ENCODE data around the gene ZNF343.

ZNF343 gene

DNA sequence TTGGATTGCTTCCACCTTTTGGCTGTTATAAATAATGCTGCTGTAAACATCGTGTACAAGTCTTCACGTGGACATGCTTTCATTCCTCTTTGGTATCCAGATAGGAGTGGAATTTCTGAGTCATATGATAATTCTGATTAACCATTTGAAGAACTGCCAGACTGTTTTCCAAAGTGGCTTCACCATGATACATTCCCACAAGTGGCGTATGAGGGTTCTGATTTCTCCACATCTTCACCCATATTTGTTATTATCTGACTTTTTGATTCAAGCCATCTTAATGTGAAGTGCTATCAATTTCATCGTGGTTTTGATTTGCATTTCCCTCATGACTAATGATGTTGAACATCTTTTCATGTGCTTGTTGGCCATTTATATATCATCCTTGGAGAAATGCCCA is 35.2 kb downstream of the ZNF343 start:
- DNase-seq (ENCODE audit: low spot score), result peak; percentile 74

DNA sequence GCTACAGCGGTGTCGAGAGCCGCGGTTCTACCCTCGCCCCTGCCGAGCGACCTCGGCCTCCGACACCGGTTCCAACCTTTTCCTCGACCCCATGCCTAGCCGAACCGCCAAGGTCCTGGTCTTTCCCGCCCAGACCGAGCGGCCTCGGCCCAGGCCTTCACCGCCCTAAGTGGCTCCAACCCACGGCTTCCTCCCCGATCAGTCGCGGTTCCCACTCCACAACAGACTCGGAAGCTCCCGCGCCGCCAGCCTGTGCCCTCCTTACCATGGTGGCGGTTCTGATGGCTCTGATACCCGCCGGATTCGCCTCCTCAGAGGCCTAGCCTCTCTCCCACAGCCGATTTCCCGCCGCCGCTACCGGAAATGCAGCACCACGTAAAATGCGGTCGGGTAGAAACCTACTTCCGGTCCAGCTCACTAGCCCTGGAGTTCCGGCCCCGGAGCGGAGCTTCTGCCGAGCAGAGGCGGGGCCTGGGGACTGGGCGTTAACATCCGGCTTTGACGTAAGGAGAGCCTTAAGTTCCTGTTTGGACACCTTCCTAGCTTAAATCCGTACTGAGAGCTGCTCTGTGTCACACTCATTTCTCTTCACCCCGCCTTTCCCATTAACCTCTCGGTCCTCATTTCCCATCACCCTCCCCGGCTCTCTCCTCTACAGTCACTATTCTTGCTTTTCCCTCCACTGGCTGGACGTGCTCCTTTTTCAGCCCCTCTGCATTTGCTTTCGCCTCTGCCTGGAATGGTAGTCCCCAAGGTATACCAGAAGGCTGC is 38.1 kb downstream of the ZNF343 start, which contains the start of gene SNRPB:
SNRPB (minus strand) TSS at position 367 of the 771 bp plus-strand sequence; CDS start at position 268, 99 bp downstream.
- DNase-seq (ENCODE audit: low spot score), result peak; percentile 100

DNA sequence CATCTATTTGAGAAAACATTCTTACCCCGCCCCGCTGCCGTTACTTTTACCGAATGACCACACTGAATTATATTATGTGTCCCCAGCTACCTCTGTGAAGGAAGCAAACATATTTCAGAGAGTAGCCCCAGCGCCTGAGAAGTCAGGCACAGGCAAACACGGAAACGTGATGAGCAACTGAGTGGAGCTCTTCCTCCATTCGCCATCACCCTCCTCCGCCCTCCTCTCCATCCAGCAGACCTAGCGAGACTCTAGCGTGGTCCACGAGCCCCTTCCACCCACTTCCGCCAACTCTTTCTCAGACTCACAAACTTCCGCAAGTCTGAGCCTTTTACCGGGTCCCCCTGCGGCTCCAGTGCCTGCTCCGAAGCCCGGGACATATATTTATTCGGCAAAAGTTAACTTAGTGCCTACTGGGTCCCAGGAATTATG is 38.7 kb downstream of the ZNF343 start:
- peak; percentile 74 for DNase-seq (ENCODE audit: low spot score)

DNA sequence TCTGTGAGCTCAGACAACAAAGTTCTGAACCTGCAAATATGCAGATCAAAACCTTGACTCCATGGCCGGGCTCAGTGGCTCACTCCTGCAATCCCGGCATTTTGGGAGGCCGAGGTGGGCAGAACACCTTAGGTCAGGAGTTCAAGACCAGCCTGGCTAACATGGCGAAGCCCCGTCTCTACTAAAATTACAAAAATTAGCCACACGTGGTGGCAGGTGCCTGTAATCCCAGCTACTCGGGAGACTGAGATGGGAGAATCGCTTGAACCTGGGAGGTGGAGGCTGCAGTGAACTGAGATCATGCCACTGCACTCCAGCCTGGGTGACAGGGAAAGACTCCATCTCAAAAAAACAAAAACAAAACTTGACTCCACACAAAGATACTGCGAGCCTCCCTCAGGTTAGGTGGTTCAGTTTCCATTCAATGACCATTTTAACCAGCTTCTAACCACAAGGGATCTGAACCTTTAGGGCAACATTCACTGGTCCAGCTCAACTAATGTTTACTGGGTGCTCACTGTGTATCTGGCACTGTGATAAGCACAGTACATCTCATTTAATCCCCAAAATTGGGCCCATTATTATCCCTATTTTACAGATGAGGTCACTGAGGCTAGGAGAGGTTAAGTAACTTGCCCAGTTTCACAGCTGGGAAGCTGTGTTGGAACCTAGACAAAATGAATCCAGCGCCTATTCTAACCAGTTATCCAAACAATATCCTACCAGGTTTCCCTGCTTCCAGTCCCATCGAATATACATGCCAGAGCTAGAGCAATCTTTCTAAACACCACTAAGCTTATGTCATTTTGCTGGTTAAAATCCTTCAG is 39.9 kb downstream of the ZNF343 start:
- DNase-seq (ENCODE audit: low spot score), result peak; percentile 39

DNA sequence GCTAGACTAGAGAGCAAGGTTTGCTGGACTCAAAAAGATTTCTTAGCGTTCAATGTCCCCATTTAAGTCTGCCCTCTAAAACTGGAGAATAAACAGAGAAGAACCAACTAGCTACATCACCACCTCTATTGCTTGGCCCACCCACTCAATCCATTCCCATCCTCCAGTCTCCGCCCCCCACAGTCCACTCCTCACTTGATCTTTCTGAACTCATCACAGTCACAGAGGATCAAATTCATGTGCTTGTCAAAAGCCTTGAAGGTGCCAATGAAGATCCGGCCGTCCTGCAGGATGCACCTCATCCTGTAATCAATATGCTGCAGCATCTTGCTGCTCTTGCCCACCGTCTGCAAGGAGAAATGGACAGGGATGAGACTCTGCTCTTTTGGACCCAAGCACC is 41.3 kb downstream of the ZNF343 start:
- DNase-seq (ENCODE audit: low spot score), result no peak

DNA sequence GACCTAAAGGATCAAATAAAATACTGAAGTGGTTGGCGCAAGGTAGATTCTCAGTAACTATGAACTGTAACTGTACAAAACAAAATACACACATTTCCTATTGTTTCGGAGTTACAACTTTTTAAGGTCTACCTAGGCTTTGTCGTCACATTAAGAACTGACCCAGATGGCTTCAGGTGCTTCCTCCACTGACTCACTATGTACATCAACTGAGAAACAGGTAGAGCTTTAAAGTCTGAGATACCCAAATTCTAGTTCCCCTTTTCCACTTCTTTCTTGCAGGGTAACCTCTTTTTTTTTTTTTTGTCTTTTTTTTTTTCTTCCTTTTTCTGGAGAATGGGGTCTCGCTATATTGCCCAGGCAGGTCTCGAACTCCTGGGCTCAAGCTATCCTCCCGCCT is 43.6 kb downstream of the ZNF343 start:
- DNase-seq (ENCODE audit: low spot score), result no peak

DNA sequence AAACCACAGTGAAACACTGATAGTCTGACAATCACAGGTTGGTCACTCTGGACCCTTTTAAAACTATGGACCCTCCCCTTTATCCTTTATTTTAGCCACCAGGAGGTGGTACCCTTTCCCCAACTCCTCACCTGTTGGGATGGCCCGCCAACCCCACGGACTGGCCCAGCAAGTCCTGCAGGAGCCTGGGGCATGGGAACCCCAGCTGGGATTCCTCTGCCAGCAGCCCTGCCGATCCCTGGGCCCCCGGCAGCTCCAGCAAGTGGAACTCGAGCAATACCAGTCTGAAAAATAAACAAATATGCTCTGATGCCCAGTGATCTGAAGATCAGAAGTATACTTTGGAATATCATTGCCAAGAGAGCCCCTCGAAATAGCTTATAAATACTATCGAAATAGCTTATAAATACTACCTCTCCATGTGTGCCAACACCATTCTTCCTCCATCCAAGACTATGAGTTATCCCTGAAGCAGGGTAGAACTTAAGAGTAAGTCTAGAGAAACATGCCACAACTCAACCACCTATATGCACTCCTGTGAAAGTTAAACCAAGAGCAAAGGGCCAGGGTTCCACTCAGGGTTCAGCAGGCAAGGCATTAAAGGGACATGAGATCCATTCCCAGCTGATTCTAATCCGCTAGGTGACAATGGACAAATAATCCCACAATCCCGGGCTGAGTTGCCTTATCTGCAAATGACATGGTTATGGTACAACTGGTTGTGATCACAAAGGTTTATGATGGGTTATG is 44.9 kb downstream of the ZNF343 start:
- DNase-seq (ENCODE audit: low spot score), result no peak

DNA sequence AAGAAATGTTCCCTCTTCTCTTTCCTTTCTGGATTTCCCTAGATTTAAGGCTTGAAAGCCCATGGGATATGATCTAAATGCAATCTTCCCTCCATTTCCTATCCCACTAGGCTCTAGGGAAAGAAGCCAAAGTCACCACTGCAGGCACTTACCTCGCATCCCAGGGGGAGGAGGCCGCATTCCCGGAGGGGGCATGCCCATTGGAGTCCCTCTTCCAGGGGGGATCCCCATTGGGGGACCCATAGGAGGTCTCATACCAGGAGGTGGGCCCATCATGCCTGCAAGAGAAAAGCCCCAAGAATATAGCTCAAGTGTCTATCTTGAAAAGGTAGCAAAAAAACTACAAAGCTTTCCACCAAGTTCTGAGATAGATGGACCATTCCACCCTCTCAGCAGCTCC is 46.2 kb downstream of the ZNF343 start:
- no peak for DNase-seq (ENCODE audit: low spot score)

DNA sequence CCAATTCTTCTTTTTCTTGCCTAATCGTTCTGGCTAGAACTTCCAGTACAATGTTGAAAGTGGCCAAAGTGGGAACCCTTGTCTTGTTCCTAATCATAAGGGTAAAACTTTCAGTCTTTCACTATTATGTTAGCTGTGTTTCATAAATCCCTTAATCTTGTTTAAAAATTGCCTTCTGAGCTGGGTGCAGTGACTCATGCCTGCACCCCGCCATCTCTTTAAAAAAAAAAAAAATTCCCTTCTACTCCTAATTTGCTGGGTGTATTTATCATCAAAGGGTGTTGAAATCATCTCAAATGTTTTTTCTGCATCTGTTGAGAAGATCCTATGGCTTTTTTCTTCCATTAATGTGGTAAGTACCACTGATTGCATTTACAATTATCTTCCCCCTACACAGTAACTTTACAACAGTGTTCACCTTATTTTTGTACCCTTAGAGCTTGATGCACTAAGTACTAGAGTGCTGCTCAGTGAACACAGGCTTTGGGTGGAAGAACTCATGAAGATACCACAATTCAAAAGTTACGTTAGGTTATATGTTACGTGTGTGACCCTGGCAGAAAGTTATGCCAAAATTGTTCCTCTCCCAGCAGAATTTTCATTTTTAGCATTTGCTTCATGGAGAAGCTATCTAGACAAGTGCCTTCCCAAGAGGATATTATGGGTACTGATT is 47.8 kb downstream of the ZNF343 start:
- DNase-seq (ENCODE audit: low spot score), result no peak

DNA sequence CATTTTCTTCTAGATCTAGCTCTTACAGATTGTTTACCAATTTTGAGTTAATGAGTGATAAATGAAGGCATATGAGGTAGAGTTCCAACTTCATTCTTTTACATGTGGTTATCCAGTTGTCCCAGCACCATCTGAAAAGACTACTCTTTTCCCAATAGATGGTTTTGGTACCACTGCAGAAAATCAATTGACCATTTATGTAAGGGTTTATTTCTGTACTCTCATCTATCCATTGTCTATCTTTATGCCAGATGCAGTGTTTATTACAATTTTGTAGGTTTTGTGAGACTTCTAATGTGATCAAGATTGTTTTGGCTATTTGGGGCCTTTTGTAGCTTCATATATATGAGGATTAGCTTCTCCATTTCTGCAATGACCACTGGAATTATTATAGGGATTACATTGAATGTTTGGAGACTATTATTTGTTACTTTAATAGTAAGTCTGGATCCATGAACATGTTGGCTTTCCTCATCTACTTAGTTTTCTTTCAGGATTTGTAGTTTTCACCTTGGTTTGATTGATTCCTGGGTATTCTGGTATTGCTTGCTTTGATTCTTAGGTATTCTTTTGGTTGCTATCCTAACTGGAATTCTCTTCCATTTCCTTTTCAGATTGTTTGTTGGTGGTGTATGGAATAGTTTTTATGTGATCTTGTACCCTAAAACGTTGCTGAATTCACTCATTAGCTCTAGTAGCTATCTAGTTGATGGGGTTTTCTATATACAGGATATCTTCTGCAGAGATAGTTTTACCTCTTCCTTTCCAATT is 48.5 kb downstream of the ZNF343 start:
- DNase-seq (ENCODE audit: low spot score), result no peak

DNA sequence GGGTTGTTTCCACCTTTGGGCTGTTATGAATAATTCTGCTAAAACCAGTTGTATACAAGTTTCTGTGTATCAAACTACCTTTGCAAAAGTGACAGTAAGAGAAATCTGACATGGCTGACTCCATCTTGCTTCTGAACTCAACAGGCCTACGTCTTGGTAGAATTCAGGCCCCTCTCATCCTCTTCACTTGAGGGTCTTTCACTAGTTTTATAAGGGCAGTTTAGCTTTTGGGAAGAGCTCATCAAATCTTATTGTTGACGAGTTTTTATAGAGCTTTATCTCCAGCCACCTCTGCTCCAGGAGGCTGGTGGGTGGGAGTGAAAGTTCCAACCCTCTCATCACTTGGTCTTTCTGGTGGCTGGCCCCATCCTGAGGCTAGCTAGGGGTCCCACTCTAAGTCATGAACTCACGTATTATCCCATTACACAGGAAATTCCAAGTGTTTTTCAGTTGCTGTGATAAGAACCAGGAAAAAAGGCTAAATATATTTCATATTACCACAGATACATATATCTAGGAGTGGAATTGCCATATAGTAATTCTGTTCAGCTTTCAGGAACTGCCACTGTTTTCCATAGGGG is 49.7 kb downstream of the ZNF343 start:
- DNase-seq (ENCODE audit: low spot score), result no peak

DNA sequence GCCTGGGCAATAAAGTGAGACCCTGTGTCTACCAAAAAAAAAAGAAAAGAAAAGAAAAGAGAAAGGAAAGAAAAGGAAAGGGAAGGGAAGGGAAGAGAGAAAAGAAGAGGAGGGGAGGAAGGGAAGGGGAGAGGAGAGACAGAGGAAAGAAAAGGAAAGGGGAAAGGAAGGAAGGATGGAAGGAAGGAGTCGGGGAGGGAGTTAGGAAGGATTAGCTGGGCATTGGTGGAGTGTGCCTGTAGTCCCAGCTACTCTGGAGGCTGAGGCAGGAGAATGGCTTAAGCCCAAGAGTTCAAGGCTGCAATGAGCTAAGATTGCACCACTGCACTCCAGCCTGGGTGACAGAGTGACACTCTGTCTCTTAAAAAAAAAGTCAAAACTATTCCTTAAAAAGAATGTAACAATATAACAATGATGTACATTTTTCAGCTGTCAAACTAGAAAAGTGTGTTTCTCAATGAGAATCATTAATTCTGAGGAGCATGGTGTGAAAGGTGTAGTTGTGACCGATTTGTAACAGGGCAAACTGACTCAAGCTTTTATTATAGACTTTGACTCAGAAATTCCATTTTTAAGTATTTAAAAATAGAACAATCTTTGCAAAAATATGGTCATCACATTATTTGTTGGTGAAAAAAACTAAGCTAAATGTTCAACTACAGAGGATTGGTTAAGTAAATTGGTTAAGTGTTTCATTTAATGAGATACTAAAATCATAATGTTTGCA is 52.8 kb downstream of the ZNF343 start:
- DNase-seq (ENCODE audit: low spot score), result peak; percentile 70

DNA sequence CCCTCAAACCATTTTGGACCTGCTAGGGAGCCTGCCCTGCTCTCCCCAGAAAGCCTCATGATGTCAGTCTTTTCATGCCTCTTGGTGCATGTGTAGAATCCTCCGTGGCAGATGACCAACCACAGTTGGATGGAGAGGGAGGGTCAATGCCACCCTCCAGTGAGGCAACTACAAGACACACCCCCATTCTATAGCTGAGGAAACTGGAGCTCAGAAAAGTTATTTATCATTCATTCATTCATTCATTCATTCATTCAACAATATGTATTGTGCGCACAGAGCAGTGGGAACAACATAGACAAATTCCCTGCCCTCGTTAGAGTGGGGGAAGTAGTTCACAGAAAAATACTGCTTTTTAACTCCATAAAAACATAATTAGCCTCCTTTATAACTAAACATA is 54.9 kb downstream of the ZNF343 start:
- no peak for DNase-seq (ENCODE audit: low spot score)

DNA sequence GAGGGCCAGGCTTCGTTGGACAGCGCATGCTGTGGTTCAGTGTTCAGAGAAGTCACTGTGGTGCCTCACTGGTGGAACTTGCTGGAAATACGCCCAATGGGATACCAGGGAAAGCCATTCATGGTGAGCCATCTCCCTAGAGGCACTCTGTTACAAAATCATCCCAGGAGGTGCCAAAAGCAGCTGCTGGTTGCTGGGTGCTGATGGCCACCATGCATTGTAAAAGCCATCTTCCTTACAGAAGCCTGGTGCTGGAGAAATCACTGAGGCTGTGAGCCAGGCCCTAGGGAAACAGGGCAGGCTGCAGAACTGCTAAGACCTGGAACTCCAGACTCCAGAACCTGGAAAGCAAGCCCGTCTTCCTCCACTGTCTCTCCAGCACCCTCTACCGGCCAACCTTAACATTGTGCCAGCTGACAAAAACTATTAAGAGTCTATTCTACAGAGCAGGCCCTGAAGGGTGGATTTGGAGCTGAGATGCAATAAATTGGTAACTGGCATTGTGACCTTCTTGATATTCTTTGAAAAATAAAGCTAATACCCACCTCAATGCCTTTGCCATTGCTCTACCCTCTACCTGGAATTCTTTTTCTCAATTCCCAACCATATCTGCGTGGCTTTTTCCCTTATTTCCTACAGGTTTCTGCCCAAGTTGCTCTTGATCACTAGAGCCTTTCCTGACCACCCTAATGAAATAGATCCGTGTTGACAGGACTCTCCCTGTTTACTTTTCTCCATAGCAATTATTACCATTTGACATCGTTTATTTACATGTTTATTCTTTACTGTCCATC is 56.6 kb downstream of the ZNF343 start:
- DNase-seq (ENCODE audit: low spot score), result peak; percentile 75

DNA sequence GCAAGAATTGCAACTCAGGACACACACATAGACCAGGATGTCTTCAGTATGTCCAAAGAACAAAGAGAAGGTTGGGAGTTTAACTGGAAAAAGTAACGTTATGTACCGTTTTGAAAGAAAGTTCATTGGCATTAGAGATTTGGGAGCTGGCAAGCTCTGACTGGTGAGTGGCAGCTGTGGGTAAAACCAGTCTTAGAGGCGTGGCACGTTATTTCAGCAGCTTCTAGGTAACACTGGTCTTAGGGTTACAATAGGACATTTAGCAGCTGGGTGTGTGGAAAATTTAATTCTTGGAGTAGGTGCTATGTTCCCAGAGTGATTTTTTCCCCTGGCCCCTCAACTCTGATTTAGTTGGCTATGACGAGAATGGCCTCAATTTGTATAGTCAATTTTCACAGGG is 57.3 kb downstream of the ZNF343 start:
- DNase-seq (ENCODE audit: low spot score), result no peak

DNA sequence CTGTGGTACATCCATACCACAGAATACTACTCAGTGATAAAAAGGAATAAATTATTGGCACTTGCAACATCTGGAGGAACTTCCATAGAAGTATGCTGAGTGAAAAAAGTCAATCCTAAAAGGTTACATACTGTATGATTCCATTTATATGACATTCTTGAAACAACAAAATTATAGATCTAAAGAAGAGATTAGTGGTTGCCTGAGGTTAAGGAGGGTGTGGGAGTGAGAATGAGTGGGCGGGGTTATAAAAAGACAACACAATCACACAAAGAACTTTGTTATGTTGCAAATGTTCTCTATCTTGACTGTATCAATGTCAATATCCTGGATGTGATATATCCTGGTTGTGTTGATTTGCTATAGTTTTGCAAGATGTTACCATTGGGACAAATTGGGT is 59.3 kb downstream of the ZNF343 start:
- DNase-seq (ENCODE audit: low spot score), result no peak

DNA sequence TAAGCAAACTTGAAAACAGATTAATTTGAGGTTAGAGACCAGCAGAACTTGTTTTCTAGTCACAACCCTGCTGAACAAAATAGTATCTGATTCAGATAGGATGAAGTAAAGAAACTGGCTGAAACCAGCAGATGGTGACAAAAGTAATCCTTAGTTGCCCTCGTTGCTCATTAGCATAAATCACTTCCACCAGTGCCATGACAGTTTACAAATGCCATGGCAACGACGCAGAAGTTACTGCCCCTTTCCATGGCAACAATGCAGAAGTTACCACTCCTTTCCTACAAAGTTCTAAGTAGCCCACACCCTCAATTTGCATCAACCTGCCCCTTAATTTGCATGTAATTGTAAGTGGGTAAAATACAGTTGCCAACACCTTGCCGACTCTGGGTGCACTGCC is 61.9 kb downstream of the ZNF343 start:
- DNase-seq (ENCODE audit: low spot score), result no peak

Measured in RKO (cell line).